ENCODE data around the gene HERC6.

GRCh38 chr4:88477229-88477860, 98.7 kb downstream of the HERC6 start:
- TF ChIP-seq CTCF (IDR thresholded peaks at IDR 0.05) (no peak), POLR2A (IDR thresholded peaks at IDR 0.05) (no peak)
